ENCODE data around the gene NR2F1-AS1.

The NR2F1-AS1 gene

DNA sequence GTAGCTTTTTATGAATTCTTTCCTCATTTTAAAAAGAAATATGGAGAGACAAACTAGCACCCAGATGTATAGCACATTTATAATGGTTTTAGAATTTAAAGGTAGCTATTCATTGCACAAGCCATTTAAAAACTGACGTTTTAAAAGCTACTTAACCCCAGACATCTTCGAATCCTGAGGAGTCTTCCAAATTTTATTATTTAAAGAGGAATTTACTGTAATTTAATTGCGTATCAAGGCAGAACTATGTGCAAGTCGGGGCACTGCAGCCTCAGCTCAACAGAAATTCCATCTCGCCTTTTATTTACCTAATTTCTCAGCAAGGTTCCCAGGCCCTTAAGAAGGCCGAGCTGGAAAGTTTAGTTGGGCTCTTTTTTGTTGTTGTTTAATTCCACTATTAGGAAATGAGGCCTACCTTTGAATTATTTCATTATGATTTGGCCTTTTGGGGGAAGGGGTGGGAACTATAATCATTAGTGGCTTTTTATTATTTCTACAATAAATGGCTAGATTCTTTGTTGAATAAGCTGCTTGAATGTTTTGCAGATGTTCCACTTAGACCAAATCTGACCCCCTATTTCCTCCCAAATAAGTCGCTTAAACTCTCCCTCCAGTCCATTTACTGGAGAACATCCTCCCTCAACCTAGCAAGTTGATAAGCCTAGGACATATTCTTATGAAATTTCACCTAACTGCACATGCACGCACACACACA lies 22.2 kb upstream of the NR2F1-AS1 start:
- no peak for DNase-seq

DNA sequence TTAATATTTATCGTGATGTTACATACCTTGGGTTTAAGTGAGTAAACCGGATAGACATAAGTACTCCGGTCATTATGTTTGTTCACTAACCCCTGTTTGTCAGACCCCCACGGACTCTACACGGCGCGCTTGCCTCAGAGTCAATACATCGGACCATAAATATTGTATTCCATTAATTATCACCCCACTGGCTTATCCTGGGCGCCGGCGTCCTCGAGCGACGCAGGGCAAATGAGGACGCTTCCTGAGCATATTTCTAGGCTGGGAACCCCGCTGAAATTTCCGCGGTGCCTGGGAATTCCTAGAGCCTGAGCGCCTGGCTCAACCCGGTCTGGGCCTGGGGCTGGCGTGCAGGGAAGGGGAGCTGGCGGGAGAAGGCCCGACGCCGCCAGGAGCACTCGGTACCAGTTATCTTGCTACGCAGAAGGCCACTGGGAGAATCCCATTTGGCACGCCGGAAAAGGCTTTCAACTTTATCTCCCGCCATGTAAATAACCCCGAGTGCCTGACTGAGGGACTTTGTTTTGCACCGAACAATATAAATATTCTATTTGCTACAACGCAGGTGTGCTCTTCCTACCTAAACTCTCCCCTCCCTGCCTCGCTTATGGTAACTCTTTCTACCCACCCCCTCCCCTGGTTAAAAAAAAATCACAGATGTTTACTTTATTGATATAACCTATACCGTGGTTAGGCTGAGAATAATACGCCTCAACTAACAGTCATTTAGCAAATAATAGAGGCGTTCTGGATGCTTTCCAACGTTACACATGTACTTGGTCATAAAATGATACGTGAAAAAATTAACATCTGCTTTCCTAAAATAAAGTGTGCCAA lies 21.4 kb upstream of the NR2F1-AS1 start:
- DNase-seq: no peak

- DNase-seq: no peak
These were observed 20.8 kb upstream of the NR2F1-AS1 start for GRCh38 chr5:93601802-93602155.

DNA sequence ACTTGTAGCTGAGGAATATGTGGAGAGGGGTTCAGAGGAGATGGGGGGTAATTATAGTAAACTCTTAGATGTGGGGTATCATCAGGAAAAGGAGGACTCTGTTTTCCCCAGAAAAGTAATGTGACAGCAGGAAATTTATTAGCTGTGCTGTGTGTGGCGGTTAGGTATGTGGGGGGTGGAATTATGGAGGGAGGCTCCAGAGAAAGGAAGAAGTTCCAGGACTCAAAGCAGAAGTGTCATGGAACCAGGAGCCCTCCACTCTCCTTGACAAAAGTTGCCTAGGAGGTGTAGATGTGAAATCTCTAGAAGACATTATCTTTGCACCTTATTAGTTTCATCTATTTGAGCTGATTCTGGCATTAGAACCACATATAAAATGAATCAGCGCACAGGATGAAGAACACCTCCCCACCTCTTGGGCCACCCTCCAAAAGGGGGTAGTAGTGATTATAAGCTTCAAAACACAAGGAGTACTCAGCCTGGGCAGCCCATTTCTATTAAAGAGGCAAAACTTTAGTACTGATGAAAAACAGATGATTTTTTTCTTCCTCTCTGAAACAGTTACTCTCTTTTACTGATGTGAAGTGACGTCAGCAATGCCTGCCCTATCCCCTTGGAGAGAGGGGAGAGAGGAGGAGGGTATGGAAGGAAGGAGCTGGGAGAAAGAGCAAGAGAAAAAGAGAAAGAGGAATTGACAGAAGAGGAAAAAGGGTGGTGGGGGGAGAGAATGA lies 20.2 kb upstream of the NR2F1-AS1 start:
- DNase-seq: no peak

- DNase-seq: no peak
These were observed 19.5 kb upstream of the NR2F1-AS1 start for GRCh38 chr5:93600409-93601070.

DNA sequence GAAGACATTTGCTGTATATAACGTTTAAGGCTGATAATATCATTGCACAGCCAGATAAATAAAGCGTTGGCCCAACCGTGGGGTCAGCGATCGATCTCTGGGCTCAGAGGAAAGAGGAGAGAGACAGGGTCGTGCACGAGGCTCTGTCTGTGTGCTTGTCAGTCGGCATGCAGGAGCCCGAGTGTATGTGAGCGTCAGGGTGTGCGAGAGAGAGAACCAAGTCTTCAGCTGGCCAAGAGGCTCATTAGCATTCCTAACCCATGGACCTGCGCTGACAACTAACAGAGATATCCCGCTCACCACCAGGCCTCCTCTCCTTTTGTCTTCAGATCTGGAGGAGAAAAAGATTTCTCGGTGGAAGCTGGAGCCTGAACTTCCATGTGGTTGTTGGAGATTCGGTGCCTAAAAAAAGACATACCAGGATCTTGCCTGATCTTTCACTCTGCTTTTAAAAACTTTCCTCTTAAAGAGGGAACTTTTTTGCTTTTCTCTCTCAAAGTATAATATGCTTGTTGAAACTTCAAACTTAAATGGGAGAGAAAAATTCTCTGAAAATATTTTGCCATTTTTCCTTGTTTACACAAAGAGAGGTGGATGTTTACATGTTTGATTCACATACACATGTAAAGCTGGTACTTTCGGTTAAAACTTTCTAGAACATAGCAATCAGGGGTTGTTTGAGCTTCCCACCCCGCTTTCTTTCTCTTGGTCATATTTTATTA lies 18.5 kb upstream of the NR2F1-AS1 start:
- no peak for DNase-seq

GRCh38 chr5:93599001-93599379 lies 18.0 kb upstream of the NR2F1-AS1 start:
- DNase-seq: no peak

DNA sequence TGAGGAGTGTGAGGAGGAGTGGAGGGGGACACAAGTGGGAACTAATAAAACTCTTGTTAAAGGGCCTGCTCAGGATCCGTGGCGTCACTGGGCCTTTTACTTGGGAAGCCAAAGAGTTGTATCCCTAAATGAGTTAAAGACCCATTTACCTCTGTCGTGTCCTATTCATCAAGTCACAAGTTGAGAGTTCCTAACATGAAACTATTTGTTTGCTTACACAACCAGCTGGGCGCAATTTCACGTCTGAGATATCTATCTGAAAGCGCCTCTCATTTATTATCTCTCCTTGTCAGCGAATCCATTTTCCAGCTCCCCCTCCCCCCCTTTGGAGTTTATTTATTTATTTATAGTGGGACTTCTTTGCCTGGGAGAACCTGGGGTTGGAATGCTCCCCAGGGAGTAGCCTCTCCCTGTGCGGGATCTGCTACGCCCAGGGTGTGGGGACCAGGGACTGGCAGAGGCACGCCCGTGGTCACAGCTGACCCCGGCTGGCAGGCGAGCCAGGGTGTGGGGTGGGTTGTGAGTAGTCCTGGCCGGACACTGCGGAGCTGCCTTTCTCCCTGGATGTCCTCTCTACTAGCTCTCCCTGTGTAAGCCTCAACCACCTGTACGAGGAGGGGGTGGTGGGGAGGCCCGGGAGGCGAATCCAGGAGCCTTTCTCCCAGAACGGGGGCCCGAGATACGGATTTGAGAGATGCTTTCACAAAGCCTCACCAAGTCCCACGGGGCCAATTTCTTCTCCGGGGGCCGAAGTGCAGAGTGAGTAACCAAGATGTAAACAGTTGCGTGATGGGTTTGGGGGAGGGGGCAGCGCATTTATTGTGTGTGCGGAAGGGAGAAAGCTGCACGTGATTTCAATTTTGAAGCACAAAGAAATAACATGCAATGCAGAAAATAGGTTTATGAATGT lies 17.3 kb upstream of the NR2F1-AS1 start:
- no peak for DNase-seq

- DNase-seq: no peak
These were observed 15.9 kb upstream of the NR2F1-AS1 start for GRCh38 chr5:93596676-93597490.

GRCh38 chr5:93596310-93596675 lies 15.3 kb upstream of the NR2F1-AS1 start:
- no peak for DNase-seq

GRCh38 chr5:93595420-93596147 lies 14.6 kb upstream of the NR2F1-AS1 start:
- DNase-seq: no peak

DNA sequence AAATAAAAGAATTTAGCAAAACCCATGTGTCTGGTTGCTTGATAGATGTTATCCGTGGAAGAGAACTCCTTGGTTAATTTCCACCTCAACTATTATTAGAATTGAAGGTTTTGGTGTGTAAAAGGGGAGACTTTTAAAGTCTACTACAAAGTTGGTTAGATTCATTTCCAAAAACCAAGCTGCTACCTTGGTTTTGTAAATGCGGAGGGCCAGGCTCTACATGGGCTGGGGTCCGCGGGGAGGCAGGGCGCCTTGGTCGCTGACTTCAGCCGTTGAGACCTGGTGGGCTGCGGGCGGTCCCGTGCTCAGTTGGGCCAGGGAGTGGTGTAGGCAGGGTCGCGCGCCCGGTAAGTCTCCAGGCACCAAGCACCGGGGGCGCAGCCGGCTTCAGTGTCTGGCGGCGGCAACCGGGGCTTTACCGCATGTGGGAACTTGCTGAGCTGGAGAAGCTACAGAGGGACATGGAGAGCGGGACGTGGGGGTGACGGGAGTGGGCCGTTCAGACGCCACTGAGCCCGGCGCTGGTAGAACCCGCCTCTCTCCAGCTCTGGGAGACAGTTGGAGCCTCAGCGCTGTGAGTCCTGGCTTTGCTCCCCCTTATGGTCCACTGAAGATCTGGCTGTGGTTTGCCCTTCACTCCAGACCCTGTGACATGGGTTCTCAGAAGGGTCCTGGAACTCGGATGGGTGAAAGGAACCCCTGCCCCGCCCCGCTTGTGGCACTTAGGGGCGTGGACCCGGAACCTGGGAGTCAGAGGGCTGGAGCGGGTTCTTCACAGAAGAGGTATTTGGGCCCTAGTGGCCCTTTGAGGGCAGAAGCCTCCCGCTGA lies 13.8 kb upstream of the NR2F1-AS1 start:
- DNase-seq: no peak

DNA sequence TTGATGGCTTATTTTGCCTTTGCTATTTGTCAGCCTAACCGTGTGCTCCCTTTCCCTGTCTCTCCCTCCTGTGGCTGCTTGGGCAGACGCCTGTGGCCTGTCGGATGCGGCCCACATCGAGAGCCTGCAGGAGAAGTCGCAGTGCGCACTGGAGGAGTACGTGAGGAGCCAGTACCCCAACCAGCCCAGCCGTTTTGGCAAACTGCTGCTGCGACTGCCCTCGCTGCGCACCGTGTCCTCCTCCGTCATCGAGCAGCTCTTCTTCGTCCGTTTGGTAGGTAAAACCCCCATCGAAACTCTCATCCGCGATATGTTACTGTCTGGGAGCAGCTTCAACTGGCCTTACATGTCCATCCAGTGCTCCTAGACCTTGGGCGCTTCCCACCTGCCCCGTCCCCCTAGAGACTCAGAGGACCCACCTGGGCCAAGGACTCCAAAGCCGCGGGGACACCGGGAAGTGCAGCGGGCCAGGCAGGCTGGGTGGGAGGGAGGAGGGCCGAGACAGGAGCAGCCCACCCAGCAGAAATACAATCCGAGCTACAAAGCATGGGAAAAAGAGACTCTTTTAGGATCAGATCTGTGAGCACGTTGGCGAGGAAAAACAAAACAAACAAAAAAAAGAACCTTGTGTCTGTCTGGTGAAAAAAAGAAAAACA lies 12.6 kb upstream of the NR2F1-AS1 start:
- DNase-seq: no peak

DNA sequence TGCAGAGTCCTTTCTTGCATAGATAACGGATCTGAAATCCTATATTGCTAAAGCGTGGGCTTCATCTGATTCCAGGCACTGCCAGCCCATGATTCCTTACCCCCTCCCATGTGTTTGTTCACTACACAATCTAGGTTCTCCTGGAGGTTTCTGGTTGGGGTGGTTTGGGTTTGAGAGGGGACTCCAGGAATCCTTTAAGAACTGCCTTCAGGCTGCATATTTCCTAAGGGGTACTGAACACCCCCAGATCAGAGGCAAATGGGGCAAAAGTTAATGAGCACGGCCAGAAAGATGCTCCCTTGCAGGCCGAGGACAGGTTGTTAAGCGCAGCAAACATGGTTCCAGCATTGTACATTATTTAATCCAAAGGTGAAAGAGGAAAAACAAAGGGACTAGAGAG lies 11.9 kb upstream of the NR2F1-AS1 start:
- DNase-seq: no peak

GRCh38 chr5:93591323-93591945 lies 10.4 kb upstream of the NR2F1-AS1 start:
- DNase-seq: no peak

DNA sequence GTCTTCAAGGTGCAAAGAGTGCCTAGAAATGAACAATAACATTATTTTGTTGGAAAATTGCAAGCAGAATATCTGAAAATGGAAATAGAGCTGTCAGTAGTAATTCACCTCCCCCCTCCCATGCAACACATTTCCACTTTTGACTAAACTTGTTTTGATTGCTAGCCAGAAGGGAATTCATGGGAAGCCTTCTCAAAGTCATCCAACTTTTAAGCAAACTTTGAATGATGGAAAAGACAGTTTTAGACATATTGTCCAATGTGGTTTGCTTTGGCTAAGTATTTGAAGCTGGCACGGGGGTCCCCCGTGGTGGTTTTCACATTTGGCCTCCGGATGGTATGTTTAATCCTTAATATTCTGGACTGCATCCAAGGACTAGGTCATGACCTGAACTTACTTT lies 9.5 kb upstream of the NR2F1-AS1 start:
- no peak for DNase-seq

DNA sequence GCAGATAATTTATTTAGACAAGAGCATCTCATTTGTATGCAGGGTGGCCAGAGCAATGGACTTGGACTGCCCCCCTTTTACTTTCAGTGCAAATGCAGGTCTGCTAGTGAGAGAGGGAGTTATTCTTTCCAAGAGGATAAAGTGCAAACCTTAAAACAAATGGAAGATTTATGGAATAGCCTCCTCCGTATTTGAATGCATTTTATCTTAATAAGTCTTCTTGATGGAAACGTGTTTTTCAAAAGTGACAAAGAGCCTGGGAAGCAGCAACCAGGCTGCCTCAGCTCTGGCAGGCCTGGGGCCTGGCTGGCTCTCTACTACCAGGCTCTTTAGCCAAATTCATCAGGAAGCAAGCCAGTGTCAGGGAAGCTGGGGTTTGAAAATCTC lies 8.8 kb upstream of the NR2F1-AS1 start:
- no peak for DNase-seq

Measured in activated CD4-positive, alpha-beta T cell treated with anti-CD3 and anti-CD28 coated beads for 4 hours (primary cell).